ENCODE measurements around the gene CALCB.

Gene CALCB

GRCh38 chr11:15118431-15118830 lies 45.0 kb downstream of the CALCB start:
- no peak for DNase-seq (ENCODE audit: low read depth in 2 of 2)

DNA sequence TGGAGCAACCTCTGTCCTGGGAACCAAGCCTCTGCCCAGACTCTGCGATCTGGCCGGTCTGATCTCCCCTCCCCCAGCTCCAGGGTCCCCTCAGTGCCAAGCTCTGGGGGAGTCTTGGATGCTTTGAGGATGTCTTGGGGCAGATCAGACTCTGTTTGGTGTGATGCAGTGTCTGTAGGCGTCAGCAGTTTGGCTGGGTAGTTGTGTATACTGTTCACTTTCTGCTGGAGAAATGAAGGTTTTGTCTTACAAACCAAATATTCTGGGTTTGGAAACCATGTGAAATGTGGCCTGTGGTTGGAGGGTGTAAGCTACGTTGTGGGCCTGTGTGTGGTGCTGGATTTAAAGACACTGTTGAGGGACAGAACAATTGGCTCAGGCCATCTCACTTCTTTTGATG lies 46.0 kb downstream of the CALCB start:
- no peak for DNase-seq (ENCODE audit: low read depth in 2 of 2)

DNA sequence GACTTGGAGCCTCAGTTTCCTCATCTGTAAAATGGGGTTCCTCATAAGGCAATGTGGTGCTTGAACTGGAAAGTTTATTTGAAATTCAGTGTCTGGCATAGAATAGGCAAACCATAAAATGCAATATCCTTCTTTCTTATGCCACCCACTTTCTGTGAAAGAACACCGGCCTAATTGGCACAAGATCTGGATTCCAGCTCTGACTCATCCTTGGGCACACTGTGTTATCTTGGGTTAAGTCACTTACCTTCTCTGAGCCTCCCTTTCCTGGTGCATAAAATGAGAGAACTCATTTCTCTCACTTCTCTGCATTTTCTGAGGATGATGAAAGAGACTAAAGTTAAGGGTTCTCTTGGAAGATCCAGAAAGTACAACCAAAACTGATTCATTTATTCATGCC lies 46.4 kb downstream of the CALCB start:
- no peak for DNase-seq (ENCODE audit: low read depth in 2 of 2)

- no peak for DNase-seq (ENCODE audit: low read depth in 2 of 2)
Observed at GRCh38 chr11:15123849-15124248, 50.5 kb downstream of the CALCB start.

- DNase-seq (ENCODE audit: low read depth in 2 of 2): no peak
Observed at GRCh38 chr11:15124528-15124927, 51.1 kb downstream of the CALCB start.

DNA sequence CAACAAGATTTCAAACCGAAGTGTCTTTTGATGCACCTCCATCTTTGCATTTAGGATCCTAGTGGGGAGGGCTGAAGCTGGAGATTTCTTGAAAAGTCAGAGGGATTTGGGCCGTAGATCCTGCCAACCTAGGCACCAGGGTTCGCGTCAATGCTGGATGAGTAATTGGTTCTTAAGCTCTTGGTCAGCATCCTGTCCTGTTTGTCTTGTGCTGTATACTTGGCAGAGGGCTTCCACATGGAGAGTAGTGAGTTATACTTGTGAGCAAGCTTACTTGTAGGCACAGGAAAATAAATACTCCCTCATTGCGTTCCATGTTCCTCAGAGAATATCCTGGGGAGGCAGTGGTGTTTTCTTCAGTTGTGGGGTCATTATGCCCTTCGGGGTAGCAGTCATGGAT lies 53.9 kb downstream of the CALCB start:
- no peak for DNase-seq (ENCODE audit: low read depth in 2 of 2)

All from stimulated activated CD4-positive, alpha-beta T cell treated with anti-CD3 and anti-CD28 coated beads, Interleukin-12 subunit alpha, Interleukin-12 subunit beta, amount 100 ng/mL, for 24 hours (primary cell).